Psoas muscle (tissue), 8 donors: ENCODE results near the gene HDAC1. TPM values are rescaled to one million over a fixed set of nuclear protein-coding genes. Genes with fewer than 3 reads are reported as not detected.

ENCODE experiments used
- ATAC-seq, 4 donors: fragments of 200-7000 bp; cut with Tn5 transposase; one replicate each; pipeline ENCODE4 v1.9.1; 2020; ENCODE audit warnings: moderate library complexity in 3 of 4, mild to moderate bottlenecking in 2 of 4
- DNase-seq, 2 donors: peaks; one replicate each; pipeline ENCODE4 v3.0.0-alpha.2; 2020
- H3K27ac ChIP-seq: fragments of 200-600 bp; one replicate; pipeline ENCODE4 v1.8.0; 2022
- H3K27me3 ChIP-seq, 3 donors: fragments of 200-600 bp in 1 of 3; one replicate each; pipeline versions ENCODE4 v1.6.1 to v1.8.0; 2013 to 2022; ENCODE audit warnings: low read length in 2 of 3, mild to moderate bottlenecking in 2 of 3, moderate library complexity in 1 of 3; ENCODE audit not compliant: insufficient read depth in 3 of 3
- H3K36me3 ChIP-seq, 2 donors: fragments of 200-600 bp in 1 of 2; one replicate each; pipeline versions ENCODE4 v1.6.1 to v1.8.0; 2013 to 2022; ENCODE audit warnings: low read depth in 1 of 2, mild to moderate bottlenecking in 1 of 2, moderate library complexity in 1 of 2; ENCODE audit not compliant: insufficient read depth in 1 of 2
- H3K4me1 ChIP-seq: fragments of 200-600 bp; one replicate; pipeline ENCODE4 v1.8.0; 2022
- H3K4me3 ChIP-seq: fragments of 200-600 bp; one replicate; pipeline ENCODE4 v1.8.0; 2022; ENCODE audit warnings: mild to moderate bottlenecking
- H3K9me3 ChIP-seq: fragments of 200-600 bp; one replicate; pipeline ENCODE4 v1.8.0; 2022
- CTCF ChIP-seq: fragments of 200-600 bp; IDR thresholded peaks from one replicate; pipeline ENCODE4 v1.8.0; 2022; ENCODE audit warnings: antibody characterized with exemption
- WGBS, 3 donors: extraction: QIAGEN DNeasy Blood & Tissue Kit; methylation state at CpG; one replicate each; pipeline versions ENCODE4 v1.1.6 to v1.1.7; 2013; 5-methylcytosine and 5-hydroxymethylcytosine counted together
- intact Hi-C, 2 donors: fragments of 100-400 bp; cut with DNase I; formaldehyde crosslinking; loops; one replicate each; pipeline versions ENCODE4 v1.11.0 to v1.14.2; 2022
- polyA plus RNA-seq, 3 donors: library from polyadenylated mRNA; stranded (reverse); fragments of 200-250 nt; gene quantifications; one replicate each; pipeline ENCODE4 v1.2.3, GENCODE V29; 2013
- total RNA-seq, 4 donors: library from RNA; stranded (reverse); fragmentation: NEBNext Ultra II Directional in 2 of 4; extraction: Animal tissue kit (Norgen Biotek cat#: 25700) in 2 of 4; gene quantifications; one replicate each; pipeline versions ENCODE4 v1.2.1 to v1.2.4, GENCODE V29; 2021 to 2023
- donor health status: healthy with polysubstance abuse.
- donor health status: DM: no; HTN: no; CAD: no; lungs with moderate emphysema.
- donor health status: Bipolar disorder and iron deficiency.
- donor health status: healthy.
- donor health status: DM: yes; HTN: yes; CAD: no.
- donor health status: DM: no; HTN: no; CAD: no.
- donor health status: DM: no; HTN: no; CAD: no.
- donor health status: DM: yes; HTN: yes; CAD: no.

Gene HDAC1
- total and polyA plus RNA-seq, 7 donors, result 11.8 to 23.1 (median 16.7) TPM

GRCh38 chr1:32356478-32356877 is 64.6 kb downstream of the HDAC1 start:
- no peak overlapping the region for H3K27ac ChIP-seq
- no peak overlapping the region for H3K4me3 ChIP-seq
- no peaks in the 10 kb centered on the region for H3K9me3 ChIP-seq
- intact Hi-C loops, result no loop called here
- peaks cover 0 to 29% of the 10 kb centered on the region in 2 donors for H3K36me3 ChIP-seq
- no peak for TF ChIP-seq CTCF
- 91 to 100% (median 100%) methylated on average over 1 of the region's 1 CpG for WGBS, 3 donors
- ATAC-seq, result no peak
- DNase-seq, result no peak
- H3K4me1 ChIP-seq, result peaks cover 17% of the 10 kb centered on the region
- H3K27me3 ChIP-seq, result no peaks in the 10 kb centered on the region

- no peak for TF ChIP-seq CTCF
- Histone ChIP-seq H3K36me3 (peaks cover 0 to 29% of the 10 kb centered on the region in 2 donors), H3K4me1 (peaks cover 10% of the 10 kb centered on the region), H3K27me3 (no peaks in the 10 kb centered on the region), H3K9me3 (no peaks in the 10 kb centered on the region), H3K4me3 (no peak overlapping the region), H3K27ac (no peak overlapping the region)
- intact Hi-C loops, result no loop called here
- WGBS, 3 donors, result 56 to 68% (median 58%) methylated on average over 6 of the region's 6 CpGs
- ATAC-seq, result no peak
- DNase-seq, result no peak
These were observed 65.7 kb downstream of the HDAC1 start for GRCh38 chr1:32357614-32358013.

- intact Hi-C loops, result no loop called here
- H3K4me3 ChIP-seq, result no peak overlapping the region
- H3K4me1 ChIP-seq, result peaks cover 2% of the 10 kb centered on the region
- DNase-seq (no peak), ATAC-seq (no peak)
- H3K27ac ChIP-seq, result no peak overlapping the region
- TF ChIP-seq CTCF, result no peak
- 76 to 92% (median 84%) methylated on average over 3 of the region's 3 CpGs for WGBS, 3 donors
- peaks cover 0 to 32% of the 10 kb centered on the region in 2 donors for H3K36me3 ChIP-seq
- H3K27me3 ChIP-seq, result no peaks in the 10 kb centered on the region
- no peaks in the 10 kb centered on the region for H3K9me3 ChIP-seq
These were observed 66.6 kb downstream of the HDAC1 start for GRCh38 chr1:32358435-32358834.

GRCh38 chr1:32361308-32361673 is 69.4 kb downstream of the HDAC1 start:
- Histone ChIP-seq H3K9me3 (no peaks in the 10 kb centered on the region), H3K4me3 (peak overlapping the region; percentile 59), H3K27me3 (no peaks in the 10 kb centered on the region), H3K4me1 (no peaks in the 10 kb centered on the region), H3K27ac (no peak overlapping the region), H3K36me3 (peaks cover 4 to 31% of the 10 kb centered on the region in 2 donors)
- DNase-seq (peak in 1 of 2 donors; percentile 64), ATAC-seq (peak in 3 of 4 donors; percentile 5 to 13 (median 6))
- intact Hi-C loops, result no loop called here
- 48 to 59% (median 57%) methylated on average over 33 to 35 of the region's 35 CpGs for WGBS, 3 donors
- TF ChIP-seq CTCF, result no peak
